Vagina (tissue), 2 donors: ENCODE measurements around the gene ZSCAN18. TPM values are rescaled to one million over a fixed set of nuclear protein-coding genes. Genes with fewer than 3 reads are reported as not detected.

ENCODE experiments used
- DNase-seq, 2 donors: peaks; one replicate each; pipeline ENCODE4 v3.0.0-alpha.2; 2017; ENCODE audit errors: extremely low spot score in 2 of 2
- H3K27ac ChIP-seq: fragments of 200-600 bp; sonication (generic); one replicate; pipeline ENCODE4 v1.5.1; 2019
- H3K27me3 ChIP-seq: fragments of 200-600 bp; sonication (generic); one replicate; pipeline ENCODE4 v1.5.1; 2019
- H3K36me3 ChIP-seq, 2 donors: fragments of 200-600 bp; sonication (generic); one replicate each; pipeline ENCODE4 v1.5.1; 2017 to 2019
- H3K4me1 ChIP-seq: fragments of 200-600 bp; sonication (generic); one replicate; pipeline ENCODE4 v1.5.1; 2019
- H3K4me3 ChIP-seq, 2 donors: fragments of 200-600 bp; sonication (generic); 1 replicate in 1 of 2; 2 replicates in 1 of 2; pipeline ENCODE4 v1.5.1; 2016 to 2019
- H3K9me3 ChIP-seq: fragments of 200-600 bp; sonication (generic); one replicate; pipeline ENCODE4 v1.5.1; 2019
- CTCF ChIP-seq, 3 experiments: fragments of 450-650 bp in 2 of 3; fragments of 200-600 bp in 1 of 3; sonication (generic) in 1 of 3; IDR thresholded peaks; one replicate each; pipeline ENCODE4 v1.5.1; 2017 to 2019; ENCODE audit warnings: antibody characterized with exemption in 3 of 3, mild to moderate bottlenecking in 2 of 3, moderate library complexity in 2 of 3
- POLR2A ChIP-seq, 2 donors: fragments of 450-650 bp; IDR thresholded peaks; one replicate each; pipeline ENCODE4 v1.6.1; 2017; ENCODE audit warnings: antibody characterized with exemption in 2 of 2, mild to moderate bottlenecking in 2 of 2, moderate library complexity in 2 of 2
- POLR2AphosphoS5 ChIP-seq, 2 donors: sonication (generic); formaldehyde crosslinking; IDR thresholded peaks; one replicate each; pipeline ENCODE4 v1.9.0; 2017; ENCODE audit warnings: antibody characterized with exemption in 2 of 2, mild to moderate bottlenecking in 2 of 2, low read depth in 1 of 2; ENCODE audit not compliant: insufficient read depth in 1 of 2
- intact Hi-C: fragments of 100-400 bp; cut with DNase I; formaldehyde crosslinking; loops from one replicate; pipeline ENCODE4 v1.15.1; 2023
- total RNA-seq: library from RNA; depleted of rRNA; stranded (reverse); fragments of >200 nt; gene quantifications from one replicate; pipeline ENCODE4 v1.2.3, GENCODE V29; 2016

The ZSCAN18 gene
- total RNA-seq, 1 donor from 2014 or later: 61.4 TPM

- no peak for DNase-seq
- H3K9me3 ChIP-seq: peaks cover 13% of the 10 kb centered on the region
- H3K4me1 ChIP-seq: no peaks in the 10 kb centered on the region
- H3K36me3 ChIP-seq: no peaks in the 10 kb centered on the region
- no peaks in the 10 kb centered on the region for H3K27me3 ChIP-seq
- no peak for TF ChIP-seq POLR2A (IDR thresholded peaks at IDR 0.05)
- TF ChIP-seq POLR2AphosphoS5 (IDR thresholded peaks at IDR 0.05; ENCODE audit: insufficient read depth in 1 of 2, low read depth in 1 of 2): no peak
- TF ChIP-seq CTCF (IDR thresholded peaks at IDR 0.05): no peak
- intact Hi-C loops: no loop called here
- no peak overlapping the region for H3K4me3 ChIP-seq
- no peak overlapping the region for H3K27ac ChIP-seq
These were observed 45.8 kb downstream of the ZSCAN18 start for GRCh38 chr19:58052256-58052655.

- H3K27me3 ChIP-seq: no peaks in the 10 kb centered on the region
- H3K4me3 ChIP-seq: no peak overlapping the region
- H3K36me3 ChIP-seq: no peaks in the 10 kb centered on the region
- no peak for DNase-seq
- H3K4me1 ChIP-seq: no peaks in the 10 kb centered on the region
- peaks cover 18% of the 10 kb centered on the region for H3K9me3 ChIP-seq
- intact Hi-C loops: no loop called here
- TF ChIP-seq POLR2AphosphoS5 (IDR thresholded peaks at IDR 0.05; ENCODE audit: insufficient read depth in 1 of 2, low read depth in 1 of 2): no peak
- TF ChIP-seq CTCF (IDR thresholded peaks at IDR 0.05): no peak
- TF ChIP-seq POLR2A (IDR thresholded peaks at IDR 0.05): no peak
- H3K27ac ChIP-seq: no peak overlapping the region
These were observed 50.4 kb downstream of the ZSCAN18 start for GRCh38 chr19:58047672-58048071.

GRCh38 chr19:58046856-58047255 is 51.2 kb downstream of the ZSCAN18 start:
- H3K4me3 ChIP-seq: no peak overlapping the region
- no peaks in the 10 kb centered on the region for H3K4me1 ChIP-seq
- H3K9me3 ChIP-seq: peaks cover 20% of the 10 kb centered on the region
- intact Hi-C loops: no loop called here
- no peaks in the 10 kb centered on the region for H3K27me3 ChIP-seq
- H3K27ac ChIP-seq: no peak overlapping the region
- no peak for DNase-seq
- no peak for TF ChIP-seq POLR2A (IDR thresholded peaks at IDR 0.05)
- no peak for TF ChIP-seq CTCF (IDR thresholded peaks at IDR 0.05)
- TF ChIP-seq POLR2AphosphoS5 (IDR thresholded peaks at IDR 0.05; ENCODE audit: insufficient read depth in 1 of 2, low read depth in 1 of 2): no peak
- no peaks in the 10 kb centered on the region for H3K36me3 ChIP-seq

- no peaks in the 10 kb centered on the region for H3K4me1 ChIP-seq
- H3K27me3 ChIP-seq: no peaks in the 10 kb centered on the region
- peaks cover 20% of the 10 kb centered on the region for H3K9me3 ChIP-seq
- no peak overlapping the region for H3K4me3 ChIP-seq
- no peak overlapping the region for H3K27ac ChIP-seq
- DNase-seq: no peak
- no peaks in the 10 kb centered on the region for H3K36me3 ChIP-seq
- TF ChIP-seq POLR2AphosphoS5 (IDR thresholded peaks at IDR 0.05; ENCODE audit: insufficient read depth in 1 of 2, low read depth in 1 of 2) (no peak), CTCF (IDR thresholded peaks at IDR 0.05) (no peak), POLR2A (IDR thresholded peaks at IDR 0.05) (no peak)
- intact Hi-C loops: no loop called here
These were observed 52.5 kb downstream of the ZSCAN18 start for GRCh38 chr19:58045411-58046050.

- DNase-seq: no peak
- no peaks in the 10 kb centered on the region for H3K27me3 ChIP-seq
- H3K4me3 ChIP-seq: no peak overlapping the region
- intact Hi-C loops: no loop called here
- H3K36me3 ChIP-seq: no peaks in the 10 kb centered on the region
- peaks cover 17% of the 10 kb centered on the region for H3K9me3 ChIP-seq
- TF ChIP-seq POLR2AphosphoS5 (IDR thresholded peaks at IDR 0.05; ENCODE audit: insufficient read depth in 1 of 2, low read depth in 1 of 2) (no peak), POLR2A (IDR thresholded peaks at IDR 0.05) (no peak), CTCF (IDR thresholded peaks at IDR 0.05) (no peak)
- H3K27ac ChIP-seq: no peak overlapping the region
- H3K4me1 ChIP-seq: no peaks in the 10 kb centered on the region
These were observed 53.1 kb downstream of the ZSCAN18 start for GRCh38 chr19:58044886-58045285.
